HG02981 (cell line): ENCODE measurements around the gene FXYD4.

Experiments used
- ATAC-seq: cut with Tn5 transposase; IDR thresholded peaks from one replicate; pipeline ENCODE4 v1.9.1; 2021; ENCODE audit warnings: mild to moderate bottlenecking, moderate library complexity; ENCODE audit not compliant: unreplicated experiment

FXYD4 gene

GRCh38 chr10:43343126-43343525 lies 28.3 kb upstream of the FXYD4 start:
- no peak for ATAC-seq

GRCh38 chr10:43344051-43344450 lies 27.4 kb upstream of the FXYD4 start:
- no peak for ATAC-seq

- ATAC-seq: no peak
These were observed 23.4 kb upstream of the FXYD4 start for GRCh38 chr10:43347997-43348396.

- peak; percentile 100 for ATAC-seq
These were observed 22.7 kb upstream of the FXYD4 start for GRCh38 chr10:43348511-43349312.

GRCh38 chr10:43350156-43350555 lies 21.3 kb upstream of the FXYD4 start:
- no peak for ATAC-seq

- no peak for ATAC-seq
These were observed 20.8 kb upstream of the FXYD4 start for GRCh38 chr10:43350686-43351085.

- ATAC-seq: no peak
These were observed 20.1 kb upstream of the FXYD4 start for GRCh38 chr10:43351301-43351700.

GRCh38 chr10:43352951-43353350 lies 18.5 kb upstream of the FXYD4 start:
- ATAC-seq: no peak

- ATAC-seq: no peak
These were observed 17.7 kb upstream of the FXYD4 start for GRCh38 chr10:43353495-43354329.

- ATAC-seq: no peak
These were observed 17.2 kb upstream of the FXYD4 start for GRCh38 chr10:43354330-43354635.

GRCh38 chr10:43354879-43355380 lies 16.5 kb upstream of the FXYD4 start:
- ATAC-seq: no peak

- ATAC-seq: no peak
These were observed 15.6 kb upstream of the FXYD4 start for GRCh38 chr10:43355749-43356371.

GRCh38 chr10:43360086-43360485 lies 11.3 kb upstream of the FXYD4 start:
- no peak for ATAC-seq

- ATAC-seq: no peak
These were observed 9.8 kb upstream of the FXYD4 start for GRCh38 chr10:43361547-43362190.

- ATAC-seq: peak; percentile 94
These were observed 9.1 kb upstream of the FXYD4 start for GRCh38 chr10:43362191-43362839.

- no peak for ATAC-seq
These were observed 6.4 kb upstream of the FXYD4 start for GRCh38 chr10:43365001-43365400.

GRCh38 chr10:43369921-43370320 lies 1.5 kb upstream of the FXYD4 start:
- ATAC-seq: no peak

- ATAC-seq: no peak
These were observed 693 bp upstream of the FXYD4 start for GRCh38 chr10:43370671-43371215.

- no peak for ATAC-seq
These were observed 1.4 kb downstream of the FXYD4 start for GRCh38 chr10:43372765-43373361.

- ATAC-seq: no peak
These were observed 2.0 kb downstream of the FXYD4 start for GRCh38 chr10:43373461-43373860.
